Panc1 (cell line): ENCODE data around the gene SPACA9. TPM values are rescaled to one million over a fixed set of nuclear protein-coding genes. Genes with fewer than 3 reads are reported as not detected.

Source experiments
- ATAC-seq: fragments of 200-7000 bp; cut with Tn5 transposase; 2 replicates; pipeline ENCODE4 v1.9.1; 2020; ENCODE audit warnings: mild to moderate bottlenecking, moderate library complexity
- BruUV-seq: library from RNA; stranded (reverse); fragments of 400-500 nt; replicated peaks from 2 replicates; lab custom pipeline; 2021; lab: Mats Ljungman, UMichigan
- CTCF ChIA-PET: fragments of 300-600 bp; sonication (Branson Sonifier 250); formaldehyde crosslinking; loops from one replicate; lab custom pipeline; 2022; ENCODE audit warnings: antibody characterized with exemption; lab: Charles Lee
- POLR2A ChIA-PET: fragments of 300-600 bp; sonication (Branson Sonifier 250); formaldehyde crosslinking; loops from one replicate; lab custom pipeline; 2022; ENCODE audit warnings: antibody characterized with exemption; lab: Charles Lee
- DNase-seq: peaks from one replicate; pipeline ENCODE4 v3.0.0-alpha.2; 2010; ENCODE audit warnings: low read depth, low spot score
- H3K27ac ChIP-seq: 2 replicates; pipeline ENCODE4 v1.5.1; 2011; ENCODE audit warnings: mild to moderate bottlenecking, low read length, inconsistent platforms
- H3K27me3 ChIP-seq: fragments of 200-500 bp; sonication (Bioruptor generic); 2 replicates; pipeline ENCODE4 v1.6.0; 2014; ENCODE audit warnings: low read length, inconsistent platforms; ENCODE audit not compliant: control insufficient read depth, insufficient read depth
- H3K36me3 ChIP-seq: fragments of 200-500 bp; sonication (Bioruptor generic); 2 replicates; pipeline ENCODE4 v1.5.1; 2014; ENCODE audit warnings: inconsistent platforms, mild to moderate bottlenecking, low read length, moderate library complexity; ENCODE audit not compliant: control insufficient read depth, insufficient read depth
- H3K4me1 ChIP-seq: 2 replicates; pipeline ENCODE4 v1.5.1; 2011; ENCODE audit warnings: inconsistent platforms, mild to moderate bottlenecking, low read length, moderate library complexity; ENCODE audit not compliant: control insufficient read depth, insufficient read depth
- H3K4me3 ChIP-seq, 2 experiments: 2 replicates each; pipeline ENCODE4 v1.5.1; 2011 to 2012; ENCODE audit warnings: low read depth in 2 of 2, low read length in 2 of 2, mild to moderate bottlenecking in 2 of 2, inconsistent platforms in 1 of 2, moderate library complexity in 1 of 2
- H3K9me3 ChIP-seq: fragments of 200-500 bp; sonication (Bioruptor generic); 2 replicates; pipeline ENCODE4 v1.5.1; 2014; ENCODE audit warnings: low read depth, mild to moderate bottlenecking, inconsistent platforms, low read length, moderate library complexity; ENCODE audit not compliant: control insufficient read depth, insufficient read depth
- CTCF ChIP-seq: fragments of 450-650 bp; IDR thresholded peaks from 2 replicates; pipeline ENCODE4 v1.5.1; 2017; ENCODE audit warnings: mild to moderate bottlenecking
- POLR2AphosphoS5 ChIP-seq: IDR thresholded peaks from 2 replicates; pipeline ENCODE4 v1.6.1; 2012; ENCODE audit warnings: mild to moderate bottlenecking, low read depth, low read length, moderate library complexity
- REST ChIP-seq, 2 experiments: IDR thresholded peaks; 2 replicates each; pipeline ENCODE4 v1.6.1; 2011 to 2012; ENCODE audit warnings: low read depth in 2 of 2, control low read depth in 1 of 2, low read length in 1 of 2, mild to moderate bottlenecking in 1 of 2, moderate library complexity in 1 of 2; ENCODE audit not compliant: insufficient read depth in 1 of 2
- SIN3A ChIP-seq: IDR thresholded peaks from 2 replicates; pipeline ENCODE4 v1.6.1; 2012; ENCODE audit warnings: low read depth, mild to moderate bottlenecking, low read length, moderate library complexity, borderline replicate concordance; ENCODE audit not compliant: insufficient read depth
- TCF7L2 ChIP-seq: IDR thresholded peaks from 2 replicates; pipeline ENCODE4 v1.6.1; 2011; ENCODE audit warnings: mild to moderate bottlenecking, low read depth, low read length, inconsistent platforms
- in situ Hi-C: cut with HindIII; loops from 2 replicates; pipeline ENCODE4 v1.10.0; 2016; ENCODE audit warnings: low sequenced_read_pairs, low pct_unique_long_range_greater_than_20kb
- intact Hi-C: fragments of 100-400 bp; cut with micrococcal nuclease; formaldehyde crosslinking; loops from one replicate; pipeline ENCODE4 v1.10.0; 2022; ENCODE audit not compliant: unreplicated experiment
- total RNA-seq: library from RNA; stranded (reverse); gene quantifications from one replicate; pipeline ENCODE4 v1.2.1, GENCODE V29; 2021; ENCODE audit not compliant: unreplicated experiment

Gene SPACA9
- total RNA-seq, 1 experiment from 2014 or later: 3.0 TPM

- TF ChIP-seq CTCF: no peak
- no peak for TF ChIP-seq SIN3A
- TF ChIP-seq TCF7L2: no peak
- no peak for TF ChIP-seq REST (IDR thresholded peaks at IDR 0.05; ENCODE audit: insufficient read depth in 1 of 2, low read depth in 2 of 2, low read length in 1 of 2)
- no peak for TF ChIP-seq POLR2AphosphoS5
- DNase-seq (no peak), ATAC-seq (no peak)
- Histone ChIP-seq H3K9me3 (no peaks in the 10 kb centered on the region), H3K27me3 (no peaks in the 10 kb centered on the region), H3K36me3 (no peaks in the 10 kb centered on the region), H3K4me3 (no peak overlapping the region), H3K27ac (no peak overlapping the region), H3K4me1 (no peaks in the 10 kb centered on the region)
- intact Hi-C loops (no loop called here), in situ Hi-C loops (no loop called here)
- CTCF ChIA-PET: no interaction called here
- no TSS peak for BruUV-seq
- POLR2A ChIA-PET: no interaction called here
Observed at GRCh38 chr9:132846109-132846917, 32.4 kb upstream of the SPACA9 start.

GRCh38 chr9:132846918-132847515, 31.7 kb upstream of the SPACA9 start:
- ChIA-PET CTCF (no interaction called here), POLR2A (no interaction called here)
- in situ Hi-C loops: no loop called here
- BruUV-seq: no TSS peak
- no peak for DNase-seq
- TF ChIP-seq TCF7L2: no peak
- TF ChIP-seq REST (IDR thresholded peaks at IDR 0.05; ENCODE audit: insufficient read depth in 1 of 2, low read depth in 2 of 2, low read length in 1 of 2): no peak
- TF ChIP-seq POLR2AphosphoS5: no peak
- no peak for TF ChIP-seq SIN3A
- TF ChIP-seq CTCF: no peak
- Histone ChIP-seq H3K9me3 (no peaks in the 10 kb centered on the region), H3K4me3 (no peak overlapping the region), H3K36me3 (no peaks in the 10 kb centered on the region), H3K27ac (no peak overlapping the region), H3K27me3 (no peaks in the 10 kb centered on the region), H3K4me1 (no peaks in the 10 kb centered on the region)
- ATAC-seq: no peak
- intact Hi-C loops: no loop called here
